HepG2 (cell line): ENCODE measurements around the gene FLYWCH1. TPM values are rescaled to one million over a fixed set of nuclear protein-coding genes. Genes with fewer than 3 reads are reported as not detected.

ENCODE experiments used
- ELF4 ChIP-seq: sonication (generic); formaldehyde crosslinking; IDR thresholded peaks from 2 replicates; pipeline ENCODE4 v1.5.0; 2020; ENCODE audit warnings: missing genetic modification reagents, mild to moderate bottlenecking, moderate library complexity, borderline replicate concordance
- HES4 ChIP-seq: sonication (generic); formaldehyde crosslinking; IDR thresholded peaks from 2 replicates; pipeline ENCODE4 v1.9.0; 2021; ENCODE audit warnings: mild to moderate bottlenecking, missing genetic modification reagents, borderline replicate concordance
- HMG20A ChIP-seq: IDR thresholded peaks from 2 replicates; pipeline ENCODE4 v1.6.1; 2016; ENCODE audit warnings: borderline replicate concordance
- MTF1 ChIP-seq: sonication (generic); formaldehyde crosslinking; IDR thresholded peaks from 2 replicates; pipeline ENCODE4 v1.5.0; 2020; ENCODE audit warnings: missing genetic modification reagents
- NFKBIZ ChIP-seq: IDR thresholded peaks from 2 replicates; pipeline ENCODE4 v1.6.1; 2018; ENCODE audit warnings: missing genetic modification reagents, missing compliant biosample characterization
- PTBP1 ChIP-seq: fragments of 200-400 bp; formaldehyde crosslinking; IDR thresholded peaks from 2 replicates; pipeline ENCODE4 v1.6.1; 2018; ENCODE audit warnings: low read length, low read depth; ENCODE audit not compliant: poor library complexity, severe bottlenecking
- SIN3B ChIP-seq: fragments of 150-350 bp; IDR thresholded peaks from 2 replicates; pipeline ENCODE4 v1.6.1; 2014; ENCODE audit warnings: low read length
- SMARCE1 ChIP-seq: fragments of 450-650 bp; IDR thresholded peaks from 2 replicates; pipeline ENCODE4 v1.6.1; 2017; ENCODE audit warnings: borderline replicate concordance
- SRSF4 ChIP-seq: fragments of 200-400 bp; formaldehyde crosslinking; IDR thresholded peaks from one replicate; pipeline ENCODE4 v1.6.1; 2018; ENCODE audit warnings: mild to moderate bottlenecking, low read depth, low read length, moderate library complexity; ENCODE audit not compliant: poor library complexity, severe bottlenecking
- ZNF598 ChIP-seq: sonication (generic); formaldehyde crosslinking; IDR thresholded peaks from 2 replicates; pipeline ENCODE4 v1.5.1; 2020; ENCODE audit warnings: mild to moderate bottlenecking, missing genetic modification reagents, borderline replicate concordance
- ZNF7 ChIP-seq: IDR thresholded peaks from 2 replicates; pipeline ENCODE4 v1.6.1; 2016; ENCODE audit warnings: missing biosample characterization, missing genetic modification reagents
- ZNF713 ChIP-seq: sonication (generic); formaldehyde crosslinking; IDR thresholded peaks from 2 replicates; pipeline ENCODE4 v1.4.0; 2020; ENCODE audit warnings: mild to moderate bottlenecking, missing genetic modification reagents
- polyA plus RNA-seq, 8 experiments: library from polyadenylated mRNA; depleted of rRNA in 3 of 8; stranded (reverse) in 7 of 8; unstranded in 1 of 8; fragments of >200 nt; fragmentation: Illumina TruSeq in 4 of 8; extraction: Trizol in 4 of 8; gene quantifications; 2 replicates each; pipeline versions ENCODE4 v1.2.1 to v1.2.3, GENCODE V29; 2011 to 2016; ENCODE audit warnings: low read depth in 4 of 8, missing spikeins in 1 of 8, mixed read lengths in 1 of 8; ENCODE audit not compliant: insufficient read depth in 1 of 8
- total RNA-seq, 5 experiments: library from RNA; depleted of rRNA; stranded (reverse); fragments of >200 nt; fragmentation: Illumina TruSeq; extraction: Trizol; gene quantifications; 2 replicates each; pipeline ENCODE4 v1.2.3, GENCODE V29; 2016; ENCODE audit warnings: low read depth in 1 of 5
- TF ChIP-seq, protein P1 (sequence below): sonication (generic); formaldehyde crosslinking; IDR thresholded peaks from 2 replicates; pipeline ENCODE4 v1.4.0; 2020; ENCODE audit warnings: missing genetic modification reagents
- TF ChIP-seq, protein P2 (sequence below): sonication (generic); formaldehyde crosslinking; conservative IDR thresholded peaks from 2 replicates; pipeline ENCODE4 v1.8.0; 2022; ENCODE audit warnings: mild to moderate bottlenecking, moderate library complexity, missing genetic modification reagents
- TF ChIP-seq, protein P3 (sequence below): sonication (generic); formaldehyde crosslinking; IDR thresholded peaks from 2 replicates; pipeline ENCODE4 v1.4.0; 2020; ENCODE audit warnings: mild to moderate bottlenecking, missing genetic modification reagents
- TF ChIP-seq, protein P4 (sequence below): sonication (generic); formaldehyde crosslinking; IDR thresholded peaks from 2 replicates; pipeline ENCODE4 v1.4.0; 2020; ENCODE audit warnings: missing genetic modification reagents
- TF ChIP-seq, protein P5 (sequence below): sonication (generic); formaldehyde crosslinking; conservative IDR thresholded peaks from 2 replicates; pipeline ENCODE4 v1.8.0; 2022; ENCODE audit warnings: missing genetic modification reagents
- TF ChIP-seq, protein P6 (sequence below): sonication (generic); formaldehyde crosslinking; IDR thresholded peaks from 2 replicates; pipeline ENCODE4 v1.4.0; 2020; ENCODE audit warnings: missing genetic modification reagents

Gene FLYWCH1
- total and polyA plus RNA-seq, 2 of the 13 experiments (the other 11 are each of a cell fraction or from before 2014, with no cell fraction given) = 7.3 to 12.4 TPM

DNA sequence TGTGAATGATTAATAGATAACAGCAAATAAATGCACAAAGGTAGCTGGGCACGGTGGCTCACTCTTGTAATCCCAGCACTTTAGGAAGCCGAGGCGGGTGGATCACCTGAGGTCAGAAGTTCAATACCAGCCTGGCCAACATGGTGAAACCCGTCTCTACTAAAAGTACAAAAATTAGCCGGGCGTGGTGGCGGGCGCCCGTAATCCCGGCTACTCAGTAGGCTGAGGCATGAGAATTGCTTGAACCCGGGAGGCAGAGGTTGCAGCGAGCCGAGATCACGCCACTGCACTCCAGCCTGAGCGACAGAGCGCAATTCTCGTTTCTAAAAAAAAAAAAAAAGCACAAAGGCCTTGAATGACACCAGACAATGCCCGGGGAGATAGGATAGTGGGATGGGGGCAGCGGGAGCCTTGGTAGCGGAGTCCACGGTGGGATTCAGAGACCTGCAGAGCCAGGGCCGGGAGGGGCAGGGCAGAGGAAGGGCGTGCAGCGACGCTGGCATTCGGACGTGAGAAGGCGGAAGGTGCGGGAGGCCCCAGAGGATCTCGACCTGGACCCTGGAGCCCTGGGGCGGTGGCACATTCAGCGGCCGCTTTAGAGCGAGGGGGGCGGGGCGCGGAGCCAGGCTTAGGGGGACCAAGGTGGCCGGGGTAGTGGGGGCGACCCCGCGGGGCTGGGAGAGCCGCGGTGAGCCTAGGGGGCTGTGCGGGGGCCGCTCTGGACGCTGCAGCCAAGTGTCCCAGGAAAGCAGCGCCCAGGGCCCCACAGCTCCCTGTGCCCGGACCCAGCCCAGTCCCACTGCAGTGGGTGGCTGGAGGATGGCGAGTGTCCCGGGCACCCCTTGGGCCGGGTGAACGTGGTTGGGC lies 29.7 kb upstream of the FLYWCH1 start (continued):
- TF ChIP-seq ELF4 (CRISPR knock-in tag) = no peak
- TF ChIP-seq, protein P1, sequence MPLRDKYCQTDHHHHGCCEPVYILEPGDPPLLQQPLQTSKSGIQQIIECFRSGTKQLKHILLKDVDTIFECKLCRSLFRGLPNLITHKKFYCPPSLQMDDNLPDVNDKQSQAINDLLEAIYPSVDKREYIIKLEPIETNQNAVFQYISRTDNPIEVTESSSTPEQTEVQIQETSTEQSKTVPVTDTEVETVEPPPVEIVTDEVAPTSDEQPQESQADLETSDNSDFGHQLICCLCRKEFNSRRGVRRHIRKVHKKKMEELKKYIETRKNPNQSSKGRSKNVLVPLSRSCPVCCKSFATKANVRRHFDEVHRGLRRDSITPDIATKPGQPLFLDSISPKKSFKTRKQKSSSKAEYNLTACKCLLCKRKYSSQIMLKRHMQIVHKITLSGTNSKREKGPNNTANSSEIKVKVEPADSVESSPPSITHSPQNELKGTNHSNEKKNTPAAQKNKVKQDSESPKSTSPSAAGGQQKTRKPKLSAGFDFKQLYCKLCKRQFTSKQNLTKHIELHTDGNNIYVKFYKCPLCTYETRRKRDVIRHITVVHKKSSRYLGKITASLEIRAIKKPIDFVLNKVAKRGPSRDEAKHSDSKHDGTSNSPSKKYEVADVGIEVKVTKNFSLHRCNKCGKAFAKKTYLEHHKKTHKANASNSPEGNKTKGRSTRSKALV (CRISPR knock-in tag) = no peak
- TF ChIP-seq, protein P2, sequence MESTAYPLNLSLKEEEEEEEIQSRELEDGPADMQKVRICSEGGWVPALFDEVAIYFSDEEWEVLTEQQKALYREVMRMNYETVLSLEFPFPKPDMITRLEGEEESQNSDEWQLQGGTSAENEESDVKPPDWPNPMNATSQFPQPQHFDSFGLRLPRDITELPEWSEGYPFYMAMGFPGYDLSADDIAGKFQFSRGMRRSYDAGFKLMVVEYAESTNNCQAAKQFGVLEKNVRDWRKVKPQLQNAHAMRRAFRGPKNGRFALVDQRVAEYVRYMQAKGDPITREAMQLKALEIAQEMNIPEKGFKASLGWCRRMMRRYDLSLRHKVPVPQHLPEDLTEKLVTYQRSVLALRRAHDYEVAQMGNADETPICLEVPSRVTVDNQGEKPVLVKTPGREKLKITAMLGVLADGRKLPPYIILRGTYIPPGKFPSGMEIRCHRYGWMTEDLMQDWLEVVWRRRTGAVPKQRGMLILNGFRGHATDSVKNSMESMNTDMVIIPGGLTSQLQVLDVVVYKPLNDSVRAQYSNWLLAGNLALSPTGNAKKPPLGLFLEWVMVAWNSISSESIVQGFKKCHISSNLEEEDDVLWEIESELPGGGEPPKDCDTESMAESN (CRISPR knock-in tag) = no peak
- no peak for TF ChIP-seq SMARCE1
- TF ChIP-seq, protein P3, sequence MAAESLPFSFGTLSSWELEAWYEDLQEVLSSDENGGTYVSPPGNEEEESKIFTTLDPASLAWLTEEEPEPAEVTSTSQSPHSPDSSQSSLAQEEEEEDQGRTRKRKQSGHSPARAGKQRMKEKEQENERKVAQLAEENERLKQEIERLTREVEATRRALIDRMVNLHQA (CRISPR knock-in tag) = no peak
- no peak for TF ChIP-seq PTBP1
- no peak for TF ChIP-seq HES4 (CRISPR knock-in tag)
- no peak for TF ChIP-seq SRSF4
- no peak for TF ChIP-seq ZNF713 (CRISPR knock-in tag)
- TF ChIP-seq NFKBIZ (CRISPR knock-in tag) = no peak
- TF ChIP-seq SIN3B = no peak
- TF ChIP-seq, protein P4, sequence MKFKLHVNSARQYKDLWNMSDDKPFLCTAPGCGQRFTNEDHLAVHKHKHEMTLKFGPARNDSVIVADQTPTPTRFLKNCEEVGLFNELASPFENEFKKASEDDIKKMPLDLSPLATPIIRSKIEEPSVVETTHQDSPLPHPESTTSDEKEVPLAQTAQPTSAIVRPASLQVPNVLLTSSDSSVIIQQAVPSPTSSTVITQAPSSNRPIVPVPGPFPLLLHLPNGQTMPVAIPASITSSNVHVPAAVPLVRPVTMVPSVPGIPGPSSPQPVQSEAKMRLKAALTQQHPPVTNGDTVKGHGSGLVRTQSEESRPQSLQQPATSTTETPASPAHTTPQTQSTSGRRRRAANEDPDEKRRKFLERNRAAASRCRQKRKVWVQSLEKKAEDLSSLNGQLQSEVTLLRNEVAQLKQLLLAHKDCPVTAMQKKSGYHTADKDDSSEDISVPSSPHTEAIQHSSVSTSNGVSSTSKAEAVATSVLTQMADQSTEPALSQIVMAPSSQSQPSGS = no peak
- no peak for TF ChIP-seq ZNF598
- TF ChIP-seq, protein P5, sequence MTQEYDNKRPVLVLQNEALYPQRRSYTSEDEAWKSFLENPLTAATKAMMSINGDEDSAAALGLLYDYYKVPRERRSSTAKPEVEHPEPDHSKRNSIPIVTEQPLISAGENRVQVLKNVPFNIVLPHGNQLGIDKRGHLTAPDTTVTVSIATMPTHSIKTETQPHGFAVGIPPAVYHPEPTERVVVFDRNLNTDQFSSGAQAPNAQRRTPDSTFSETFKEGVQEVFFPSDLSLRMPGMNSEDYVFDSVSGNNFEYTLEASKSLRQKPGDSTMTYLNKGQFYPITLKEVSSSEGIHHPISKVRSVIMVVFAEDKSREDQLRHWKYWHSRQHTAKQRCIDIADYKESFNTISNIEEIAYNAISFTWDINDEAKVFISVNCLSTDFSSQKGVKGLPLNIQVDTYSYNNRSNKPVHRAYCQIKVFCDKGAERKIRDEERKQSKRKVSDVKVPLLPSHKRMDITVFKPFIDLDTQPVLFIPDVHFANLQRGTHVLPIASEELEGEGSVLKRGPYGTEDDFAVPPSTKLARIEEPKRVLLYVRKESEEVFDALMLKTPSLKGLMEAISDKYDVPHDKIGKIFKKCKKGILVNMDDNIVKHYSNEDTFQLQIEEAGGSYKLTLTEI (CRISPR knock-in tag) = no peak
- TF ChIP-seq HMG20A (CRISPR knock-in tag) = no peak
- no peak for TF ChIP-seq ZNF7 (CRISPR knock-in tag)
- no peak for TF ChIP-seq MTF1 (CRISPR knock-in tag)
- TF ChIP-seq, protein P6, sequence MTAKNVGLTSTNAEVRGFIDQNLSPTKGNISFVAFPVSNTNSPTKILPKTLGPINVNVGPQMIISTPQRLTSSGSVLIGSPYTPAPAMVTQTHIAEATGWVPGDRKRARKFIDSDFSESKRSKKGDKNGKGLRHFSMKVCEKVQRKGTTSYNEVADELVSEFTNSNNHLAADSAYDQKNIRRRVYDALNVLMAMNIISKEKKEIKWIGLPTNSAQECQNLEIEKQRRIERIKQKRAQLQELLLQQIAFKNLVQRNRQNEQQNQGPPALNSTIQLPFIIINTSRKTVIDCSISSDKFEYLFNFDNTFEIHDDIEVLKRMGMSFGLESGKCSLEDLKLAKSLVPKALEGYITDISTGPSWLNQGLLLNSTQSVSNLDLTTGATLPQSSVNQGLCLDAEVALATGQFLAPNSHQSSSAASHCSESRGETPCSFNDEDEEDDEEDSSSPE (CRISPR knock-in tag) = no peak
